SK-N-SH (cell line): Measurements from ENCODE around the gene TRIM67. TPM values are rescaled to one million over a fixed set of nuclear protein-coding genes. Genes with fewer than 3 reads are reported as not detected.

ENCODE experiments used
- CTCF ChIA-PET: fragments of 300-600, 350-600 bp; formaldehyde crosslinking; extraction: SDS; loops from one replicate; lab custom pipeline; 2021; lab: Yijun Ruan, JAX
- POLR2A ChIA-PET: fragments of 350-600 bp; sonication (Branson Sonifier 250); formaldehyde crosslinking; extraction: SDS; loops from one replicate; lab custom pipeline; 2020; ENCODE audit warnings: antibody characterized with exemption, inconsistent platforms; lab: Yijun Ruan, JAX
- DNase-seq: peaks from one replicate; pipeline ENCODE4 v3.0.0; 2012
- H2AFZ ChIP-seq: fragments of 200-600 bp; sonication (generic); 2 replicates; pipeline ENCODE4 v1.8.1; 2016; ENCODE audit warnings: antibody characterized with exemption, mild to moderate bottlenecking, low read depth
- H3F3A ChIP-seq: fragments of 200-600 bp; sonication (generic); replicated peaks from 2 replicates; pipeline ENCODE3; 2016; ENCODE audit warnings: antibody characterized with exemption, mild to moderate bottlenecking; ENCODE audit not compliant: insufficient read depth
- H3K27ac ChIP-seq, 2 experiments: fragments of 200-500 bp in 1 of 2; fragments of 200-600 bp in 1 of 2; sonication (Bioruptor generic) in 1 of 2; sonication (generic), shearing (Covaris generic) in 1 of 2; 2 replicates each; pipeline versions ENCODE4 v1.5.1 to v1.6.1; 2014 to 2016; ENCODE audit warnings: low read depth in 2 of 2, inconsistent platforms in 1 of 2, low read length in 1 of 2, mild to moderate bottlenecking in 1 of 2, mixed read lengths in 1 of 2
- H3K27me3 ChIP-seq: fragments of 200-600 bp; sonication (generic), shearing (Covaris generic); 2 replicates; pipeline ENCODE4 v1.6.1; 2016; ENCODE audit warnings: mixed run types; ENCODE audit not compliant: insufficient read depth
- H3K36me3 ChIP-seq, 2 experiments: fragments of 200-500 bp in 1 of 2; fragments of 200-600 bp in 1 of 2; sonication (Bioruptor generic) in 1 of 2; sonication (generic) in 1 of 2; replicated peaks in 1 of 2; 2 replicates each; pipeline versions ENCODE3 to v1.5.1; 2014 to 2016; ENCODE audit warnings: low read length in 1 of 2, mild to moderate bottlenecking in 1 of 2; ENCODE audit not compliant: insufficient read depth in 2 of 2, control insufficient read depth in 1 of 2
- H3K4me1 ChIP-seq, 2 experiments: fragments of 200-500 bp in 1 of 2; fragments of 200-600 bp in 1 of 2; sonication (Bioruptor generic) in 1 of 2; sonication (generic), shearing (Covaris generic) in 1 of 2; 2 replicates each; pipeline versions ENCODE4 v1.5.1 to v1.6.1; 2014 to 2016; ENCODE audit warnings: low read depth in 1 of 2, low read length in 1 of 2, mixed run types in 1 of 2; ENCODE audit not compliant: insufficient read depth in 2 of 2, control insufficient read depth in 1 of 2
- H3K4me2 ChIP-seq: fragments of 200-600 bp; sonication (generic), shearing (Covaris generic); 2 replicates; pipeline ENCODE4 v1.6.1; 2017; ENCODE audit warnings: mixed run types
- H3K4me3 ChIP-seq, 2 experiments: fragments of 200-500 bp in 1 of 2; fragments of 200-600 bp in 1 of 2; sonication (Bioruptor generic) in 1 of 2; sonication (generic), shearing (Covaris generic) in 1 of 2; 2 replicates each; pipeline versions ENCODE4 v1.5.1 to v1.8.1; 2014 to 2016; ENCODE audit warnings: low read depth in 2 of 2, inconsistent platforms in 1 of 2, low read length in 1 of 2, mild to moderate bottlenecking in 1 of 2, mixed read lengths in 1 of 2, moderate library complexity in 1 of 2
- H3K79me2 ChIP-seq: fragments of 200-600 bp; sonication (generic); 2 replicates; pipeline ENCODE4 v1.8.1; 2017; ENCODE audit warnings: mild to moderate bottlenecking; ENCODE audit not compliant: insufficient read depth
- H3K9ac ChIP-seq: fragments of 200-600 bp; sonication (generic); 2 replicates; pipeline ENCODE4 v1.6.1; 2017; ENCODE audit warnings: mixed run types
- H3K9me2 ChIP-seq: fragments of 200-600 bp; sonication (generic); 2 replicates; pipeline ENCODE4 v1.6.1; 2017; ENCODE audit warnings: mixed run types
- H3K9me3 ChIP-seq: fragments of 200-600 bp; sonication (generic); 2 replicates; pipeline ENCODE4 v1.6.1; 2017; ENCODE audit warnings: mixed run types, mild to moderate bottlenecking, moderate library complexity
- H4K20me1 ChIP-seq: fragments of 200-600 bp; sonication (generic); 2 replicates; pipeline ENCODE4 v1.6.1; 2017; ENCODE audit warnings: mild to moderate bottlenecking, mixed run types; ENCODE audit not compliant: insufficient read depth
- CHD2 ChIP-seq: fragments of 150-350 bp; IDR thresholded peaks from 2 replicates; pipeline ENCODE4 v1.6.1; 2018; ENCODE audit warnings: low read length; ENCODE audit not compliant: partially characterized antibody
- CTCF ChIP-seq: fragments of 200-600 bp; sonication (generic); IDR thresholded peaks from 2 replicates; pipeline ENCODE4 v1.6.1; 2017; ENCODE audit warnings: antibody characterized with exemption, mild to moderate bottlenecking, moderate library complexity
- EP300 ChIP-seq, 2 experiments: IDR thresholded peaks; 2 replicates each; pipeline versions ENCODE4 v1.4.0 to v1.6.1; 2012; ENCODE audit warnings: borderline replicate concordance in 1 of 2, low read depth in 1 of 2, low read length in 1 of 2
- FOSL2 ChIP-seq: IDR thresholded peaks from 2 replicates; pipeline ENCODE4 v1.4.0; 2012; ENCODE audit warnings: low read depth, mild to moderate bottlenecking, moderate library complexity, borderline replicate concordance
- FOXJ3 ChIP-seq: sonication (generic); formaldehyde crosslinking; IDR thresholded peaks from 2 replicates; pipeline ENCODE4 v1.5.1; 2020; ENCODE audit warnings: mild to moderate bottlenecking, missing genetic modification reagents
- FOXM1 ChIP-seq: IDR thresholded peaks from 2 replicates; pipeline ENCODE4 v1.4.0; 2012; ENCODE audit warnings: low read depth, mild to moderate bottlenecking
- GATA2 ChIP-seq: sonication (generic); formaldehyde crosslinking; IDR thresholded peaks from 2 replicates; pipeline ENCODE4 v1.5.0; 2020; ENCODE audit warnings: mild to moderate bottlenecking, missing genetic modification reagents
- MEF2A ChIP-seq: IDR thresholded peaks from 2 replicates; pipeline ENCODE4 v1.4.0; 2012; ENCODE audit warnings: low read depth, borderline replicate concordance
- MXI1 ChIP-seq: IDR thresholded peaks from 2 replicates; pipeline ENCODE4 v1.6.1; 2012; ENCODE audit warnings: mild to moderate bottlenecking, low read depth, low read length, improper control_type of control experiment
- NFIC ChIP-seq: IDR thresholded peaks from 2 replicates; pipeline ENCODE4 v1.4.0; 2012; ENCODE audit warnings: borderline replicate concordance
- NRF1 ChIP-seq: IDR thresholded peaks from 2 replicates; pipeline ENCODE4 v1.6.1; 2012; ENCODE audit warnings: low read depth, mild to moderate bottlenecking, low read length
- PBX3 ChIP-seq: IDR thresholded peaks from 2 replicates; pipeline ENCODE4; 2012
- RAD21 ChIP-seq: IDR thresholded peaks from 2 replicates; pipeline ENCODE4 v1.6.1; 2012; ENCODE audit warnings: mild to moderate bottlenecking, low read length
- RCOR1 ChIP-seq: fragments of 150-350 bp; IDR thresholded peaks from 2 replicates; pipeline ENCODE4 v1.6.1; 2017; ENCODE audit warnings: antibody characterized with exemption, low read length
- RXRA ChIP-seq: IDR thresholded peaks from 2 replicates; pipeline ENCODE4 v1.4.0; 2012; ENCODE audit warnings: low read depth, mild to moderate bottlenecking, borderline replicate concordance
- TCF12 ChIP-seq: IDR thresholded peaks from 2 replicates; pipeline ENCODE4 v1.4.0; 2012
- WGBS: methylation state at CpG from one replicate; pipeline ENCODE4 v1.1.6; 2017; ENCODE audit warnings: low lambda C conversion rate; 5-methylcytosine and 5-hydroxymethylcytosine counted together
- polyA plus RNA-seq, 3 experiments: library from polyadenylated mRNA; depleted of rRNA; stranded (reverse); fragments of >200 nt; gene quantifications; 2 replicates each; pipeline ENCODE4 v1.2.3, GENCODE V29; 2012
- TF ChIP-seq, protein P1 (sequence below): IDR thresholded peaks from 2 replicates; pipeline ENCODE4 v1.4.0; 2012; ENCODE audit warnings: low read depth, borderline replicate concordance

Gene TRIM67
- polyA plus RNA-seq, 1 of the 3 experiments (the other 2 are of a cell fraction) = not detected

DNA sequence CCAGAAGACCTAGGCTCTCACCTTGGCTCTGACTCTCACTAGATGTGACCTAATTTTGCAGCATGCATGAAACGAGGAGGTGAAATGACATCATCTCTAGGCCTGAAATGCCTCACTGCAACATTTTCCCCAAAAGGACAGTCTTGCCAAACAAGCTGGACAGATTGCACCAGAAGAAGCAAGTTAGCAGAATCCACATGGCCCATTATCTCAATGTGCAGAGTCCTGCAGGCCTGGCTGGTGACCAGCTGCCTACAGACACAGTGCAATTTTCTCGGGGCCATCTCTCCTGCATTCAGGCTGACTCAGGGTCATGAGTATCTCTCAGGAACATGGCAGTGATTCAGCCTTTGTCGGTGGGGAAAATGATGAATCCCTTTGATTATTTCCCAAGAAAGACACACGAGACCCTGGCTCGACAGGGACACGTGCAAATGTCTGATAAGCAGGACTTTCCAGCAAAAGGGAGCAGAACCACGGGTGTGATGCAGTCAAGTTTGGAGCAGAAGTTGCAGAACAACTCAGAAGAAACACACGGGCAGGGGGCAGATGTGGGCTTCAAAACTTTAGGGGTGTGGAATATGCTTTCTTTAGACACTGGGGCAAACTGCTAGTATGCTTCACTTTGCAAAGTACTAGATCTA is 38.7 kb downstream of the TRIM67 start:
- CTCF ChIA-PET = no interaction called here
- Histone ChIP-seq H3F3A (no peaks in the 10 kb centered on the region), H2AFZ (no peak overlapping the region), H3K36me3 (no peaks in the 10 kb centered on the region), H3K27me3 (no peaks in the 10 kb centered on the region; the same call in 1 of the 2 replicates), H3K4me1 (peaks cover 0 to 16% of the 10 kb centered on the region in 2 experiments; a peak in 1 of 4 replicates), H3K9me3 (no peaks in the 10 kb centered on the region), H3K79me2 (no peaks in the 10 kb centered on the region), H4K20me1 (no peaks in the 10 kb centered on the region), H3K9ac (no peak overlapping the region), H3K4me3 (no peak overlapping the region), H3K4me2 (no peak overlapping the region), H3K27ac (no peak overlapping the region), H3K9me2 (no peaks in the 10 kb centered on the region)
- POLR2A ChIA-PET = no interaction called here
- 10% methylated on average over 8 of the region's 8 CpGs for WGBS
- DNase-seq = peak; percentile 75
- TF ChIP-seq RXRA (no peak), RAD21 (no peak), MXI1 (peak; percentile 47; the same call in 1 of the 2 replicates), CTCF (no peak), NFIC (no peak), GATA2 (CRISPR knock-in tag) (peak; percentile 77), PBX3 (peak; percentile 4; the same call in 1 of the 2 replicates), FOXJ3 (CRISPR knock-in tag) (no peak), MEF2A (no peak), TCF12 (0 out of 2 replicates have a peak, but pooled peaks have one; percentile 6), CHD2 (peak; percentile 63), NRF1 (no peak), FOSL2 (no peak), RCOR1 (peak; percentile 84; the same call in 1 of the 2 replicates), FOXM1 (no peak), EP300 (IDR thresholded peaks at IDR 0.05; ENCODE audit: borderline replicate concordance in 1 of 2, low read depth in 1 of 2, low read length in 1 of 2) (peak in 1 of 2 experiments; percentile 77; a peak in 1 of 4 replicates)
- TF ChIP-seq, protein P1, sequence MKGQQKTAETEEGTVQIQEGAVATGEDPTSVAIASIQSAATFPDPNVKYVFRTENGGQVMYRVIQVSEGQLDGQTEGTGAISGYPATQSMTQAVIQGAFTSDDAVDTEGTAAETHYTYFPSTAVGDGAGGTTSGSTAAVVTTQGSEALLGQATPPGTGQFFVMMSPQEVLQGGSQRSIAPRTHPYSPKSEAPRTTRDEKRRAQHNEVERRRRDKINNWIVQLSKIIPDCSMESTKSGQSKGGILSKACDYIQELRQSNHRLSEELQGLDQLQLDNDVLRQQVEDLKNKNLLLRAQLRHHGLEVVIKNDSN = no peak
